Inflammatory macrophage treated with lipopolysaccharide for 4 hours (primary cell): Measurements from ENCODE around the gene SNX2.
A peak's percentile ranks its signal among the peaks of the same experiment; 100 is the strongest.
"Not testable (repeated sequence)": the region's sequence is repeated elsewhere in the genome, so short reads cannot be mapped to it uniquely, and the experiment has no call there.

Experiments
- DNase-seq: peaks from one replicate; pipeline ENCODE4 v3.0.0-alpha.2; 2020

Gene SNX2

GRCh38 chr5:122774861-122775549, at the start of gene SNX2:
TSS of gene SNX2 (plus strand) at chr5:122775080. CDS start at chr5:122775104, 24 bp downstream.
- DNase-seq, result peak; percentile 91

- DNase-seq, result no peak
Observed at GRCh38 chr5:122727112-122727541, 47.8 kb upstream of the SNX2 start.

GRCh38 chr5:122730037-122730436, 44.8 kb upstream of the SNX2 start:
- peak; percentile 65 for DNase-seq

- DNase-seq, result peak; percentile 84
Observed at GRCh38 chr5:122730456-122730855, 44.4 kb upstream of the SNX2 start.

GRCh38 chr5:122736086-122736845, 38.6 kb upstream of the SNX2 start:
- no peak for DNase-seq

- DNase-seq, result no peak
Observed at GRCh38 chr5:122738088-122738487, 36.8 kb upstream of the SNX2 start.

GRCh38 chr5:122741681-122742080, 33.2 kb upstream of the SNX2 start:
- no peak for DNase-seq

- no peak for DNase-seq
Observed at GRCh38 chr5:122743261-122743660, 31.6 kb upstream of the SNX2 start.

- DNase-seq, result no peak
Observed at GRCh38 chr5:122745597-122745996, 29.3 kb upstream of the SNX2 start.

GRCh38 chr5:122749886-122750285, 25.0 kb upstream of the SNX2 start:
- DNase-seq, result no peak

- no peak for DNase-seq
Observed at GRCh38 chr5:122751293-122751782, 23.5 kb upstream of the SNX2 start.

- no peak for DNase-seq
Observed at GRCh38 chr5:122753500-122753899, 21.4 kb upstream of the SNX2 start.

- no peak for DNase-seq
Observed at GRCh38 chr5:122755783-122756182, 19.1 kb upstream of the SNX2 start.

GRCh38 chr5:122756264-122756911, 18.5 kb upstream of the SNX2 start:
- peak; percentile 94 for DNase-seq

- DNase-seq, result no peak
Observed at GRCh38 chr5:122757285-122757684, 17.6 kb upstream of the SNX2 start.

- peak; percentile 18 for DNase-seq
Observed at GRCh38 chr5:122759241-122760070, 15.4 kb upstream of the SNX2 start.

GRCh38 chr5:122760236-122760635, 14.6 kb upstream of the SNX2 start:
- no peak for DNase-seq

GRCh38 chr5:122761115-122761514, 13.8 kb upstream of the SNX2 start:
- DNase-seq, result peak; percentile 27

GRCh38 chr5:122761896-122762295, 13.0 kb upstream of the SNX2 start:
- not testable (repeated sequence) for DNase-seq

- DNase-seq, result no peak
Observed at GRCh38 chr5:122766130-122766529, 8.8 kb upstream of the SNX2 start.

GRCh38 chr5:122770477-122770876, 4.4 kb upstream of the SNX2 start:
- DNase-seq, result peak; percentile 39

- DNase-seq, result no peak
Observed at GRCh38 chr5:122772446-122772845, 2.4 kb upstream of the SNX2 start.

- DNase-seq, result peak; percentile 68
Observed at GRCh38 chr5:122773619-122774018, 1.3 kb upstream of the SNX2 start.
